ENCODE results near the gene DPH7.
A peak's percentile ranks its signal among the peaks of the same experiment; 100 is the strongest.
"Not testable (repeated sequence)": the region's sequence is repeated elsewhere in the genome, so short reads cannot be mapped to it uniquely, and the experiment has no call there.

The DPH7 gene

GRCh38 chr9:137606005-137606621 is 27.4 kb upstream of the DPH7 start:
- DNase-seq (ENCODE audit: low read depth) = no peak

DNA sequence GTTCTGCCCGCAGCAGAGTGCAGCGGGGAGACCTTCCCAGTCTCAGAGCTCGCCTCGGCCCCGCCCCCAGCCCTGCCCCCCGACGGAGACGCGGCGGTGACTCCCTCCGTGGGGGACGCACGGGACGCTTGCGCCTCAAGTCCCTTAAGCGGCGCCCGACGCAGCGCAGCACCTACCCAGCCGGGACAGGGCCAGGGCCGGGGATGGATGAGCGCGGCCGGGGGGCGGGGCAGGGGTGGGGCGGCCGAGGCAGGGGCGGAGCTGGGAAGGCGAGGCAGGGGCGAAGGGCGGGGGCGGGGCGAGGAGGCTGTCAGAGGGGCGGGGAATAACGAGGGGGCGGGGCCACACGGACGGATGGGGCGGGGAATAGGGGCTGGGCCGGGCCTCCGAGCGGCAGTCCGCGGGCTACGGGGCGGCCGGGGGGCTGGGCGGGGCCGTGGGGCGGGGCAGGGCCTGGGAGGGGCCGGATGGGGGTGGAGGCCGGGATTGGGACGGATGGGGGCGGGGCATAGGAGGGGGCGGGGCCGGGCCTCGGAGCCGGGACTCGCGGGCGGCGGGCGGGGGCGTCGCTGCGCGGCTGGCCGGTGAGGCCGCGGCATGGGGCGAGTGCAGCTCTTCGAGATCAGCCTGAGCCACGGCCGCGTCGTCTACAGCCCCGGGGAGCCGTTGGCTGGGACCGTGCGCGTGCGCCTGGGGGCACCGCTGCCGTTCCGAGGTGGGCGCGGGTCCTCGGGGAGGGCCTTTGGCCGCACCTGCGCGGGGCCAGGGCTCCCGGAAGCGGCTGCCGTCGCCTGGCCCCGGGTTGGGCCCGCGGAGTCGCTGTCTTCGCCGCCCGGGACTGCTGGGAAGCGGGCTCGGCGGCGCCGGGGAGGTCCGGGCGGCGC is 26.6 kb upstream of the DPH7 start, which contains the start of gene ARRDC1:
Gene ARRDC1, plus strand, starts transcription at position 566 of the 884 bp plus-strand sequence. Its CDS starts 32 bp downstream, at position 598.
- peak; percentile 89 for DNase-seq (ENCODE audit: low read depth)

DNA sequence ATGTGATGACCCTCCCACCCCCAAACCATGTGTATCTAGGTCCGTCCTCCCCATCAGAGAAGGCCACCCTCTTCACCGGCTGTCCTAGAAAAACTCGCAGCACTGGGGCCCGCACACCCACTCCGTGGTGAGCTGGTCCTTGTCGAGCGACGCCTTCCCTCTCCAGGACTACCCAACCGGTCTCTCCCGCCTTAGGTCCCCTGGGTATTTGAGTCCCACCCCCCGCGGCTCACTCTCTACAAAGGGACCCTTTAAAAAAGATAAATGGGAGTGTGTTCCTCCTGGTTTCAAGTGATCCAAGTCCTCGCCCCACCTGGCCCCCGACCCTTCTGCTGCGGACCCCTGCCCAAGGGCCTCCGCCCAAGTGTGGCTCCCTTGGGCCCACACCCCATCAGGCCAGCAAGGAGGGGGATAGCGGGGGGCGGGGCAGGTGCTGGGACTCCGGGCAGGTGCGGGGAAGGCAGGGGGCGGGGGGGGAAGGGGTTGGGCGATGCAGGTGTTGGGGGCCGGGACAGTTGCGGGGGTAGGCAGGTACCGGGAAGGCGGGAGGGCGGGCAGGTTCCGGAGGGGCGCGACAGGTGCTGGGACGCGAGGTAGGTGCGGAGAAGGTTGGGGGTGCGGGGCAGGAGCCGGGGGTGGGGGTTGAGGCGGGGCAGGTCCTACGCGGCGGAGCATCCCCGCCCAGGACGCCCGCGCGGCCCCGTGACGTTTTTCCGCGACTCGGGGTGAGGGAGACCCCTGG is 25.8 kb upstream of the DPH7 start:
- DNase-seq (ENCODE audit: low read depth) = no peak

DNA sequence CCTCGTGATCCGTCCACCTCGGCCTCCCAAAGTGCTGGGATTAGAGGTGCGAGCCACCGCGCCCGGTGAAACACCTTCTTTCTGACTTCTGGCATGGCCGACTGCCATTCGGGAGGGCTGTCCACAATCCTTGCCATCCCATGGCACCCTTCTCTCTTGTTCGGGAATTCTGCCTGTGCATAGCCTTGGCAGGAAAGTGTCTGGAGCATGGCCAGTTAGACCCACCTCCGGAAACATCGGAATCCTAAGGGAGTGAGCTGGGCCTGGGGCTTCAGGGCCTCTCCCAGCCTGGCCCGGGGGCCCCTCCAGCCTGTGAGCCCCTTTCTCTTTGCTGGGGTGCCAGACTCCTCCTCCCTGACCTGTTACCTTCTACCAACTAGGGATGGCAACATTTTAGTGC is 25.2 kb upstream of the DPH7 start:
- no peak for DNase-seq (ENCODE audit: low read depth)

DNA sequence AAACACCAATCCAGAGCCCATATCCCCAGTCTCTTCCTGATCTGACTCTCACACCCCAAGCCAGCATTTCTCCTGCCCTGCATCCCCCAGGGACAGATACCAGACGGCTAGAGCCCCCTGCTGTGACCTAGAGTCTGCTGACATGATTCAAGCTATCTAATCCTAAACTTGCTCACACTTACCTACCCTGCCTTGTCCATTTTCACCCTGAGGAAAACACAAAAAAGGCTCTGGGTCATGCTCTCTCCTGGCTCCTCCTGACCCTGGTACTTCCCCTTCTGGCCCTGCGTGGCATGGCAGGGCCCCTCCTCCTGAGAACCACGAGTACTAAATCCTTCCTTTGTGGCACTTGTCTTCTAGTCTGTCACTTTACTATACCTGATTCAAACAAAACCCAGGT is 23.9 kb upstream of the DPH7 start:
- no peak for DNase-seq (ENCODE audit: low read depth)

GRCh38 chr9:137598943-137599342 is 20.2 kb upstream of the DPH7 start:
- DNase-seq (ENCODE audit: low read depth) = no peak

- DNase-seq (ENCODE audit: low read depth) = not testable (repeated sequence)
These were observed 17.9 kb upstream of the DPH7 start for GRCh38 chr9:137596577-137596976.

DNA sequence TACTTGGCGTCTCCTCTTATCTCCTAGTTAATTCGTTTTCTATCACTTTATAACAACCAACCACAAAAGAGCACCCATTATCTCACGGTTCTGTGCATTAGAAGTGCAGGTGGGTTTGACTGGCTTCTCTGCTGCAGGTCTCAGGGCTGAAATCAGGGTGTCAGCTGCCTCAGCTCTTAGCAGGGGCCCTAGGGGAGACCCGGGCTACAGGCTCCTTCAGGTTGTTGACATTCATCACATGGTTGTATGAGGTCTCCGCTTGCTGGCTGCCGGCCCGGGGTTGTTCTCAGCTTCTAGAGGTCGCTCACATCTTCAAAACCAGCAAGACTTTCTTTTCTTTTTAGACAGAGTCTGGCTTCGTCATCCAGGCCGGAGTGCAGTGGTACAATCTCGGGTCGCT is 14.5 kb upstream of the DPH7 start:
- no peak for DNase-seq (ENCODE audit: low read depth)

DNA sequence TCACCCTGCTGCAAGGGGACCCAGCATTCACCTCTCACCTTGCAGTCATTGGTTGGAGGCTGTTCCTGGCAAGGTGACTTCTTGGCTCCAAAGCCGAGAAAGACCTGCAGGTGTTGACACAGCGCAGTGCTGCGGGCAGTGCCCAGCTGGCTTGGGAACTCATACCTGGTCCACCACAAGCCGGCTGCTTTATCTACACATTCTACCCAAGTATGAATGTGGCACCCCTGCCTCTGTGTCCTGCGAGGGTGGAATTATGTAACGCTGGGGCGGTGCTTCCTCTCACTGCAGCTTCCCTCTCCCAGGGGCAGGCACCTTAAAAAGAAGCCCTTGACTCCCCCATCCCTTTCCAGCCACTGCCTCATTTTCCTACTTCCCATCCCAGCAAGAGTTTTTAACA is 14.0 kb upstream of the DPH7 start:
- no peak for DNase-seq (ENCODE audit: low read depth)

- peak; percentile 85 for DNase-seq (ENCODE audit: low read depth)
These were observed 12.0 kb upstream of the DPH7 start, which contains the start of gene ZMYND19 for GRCh38 chr9:137590469-137591383. TSS of gene ZMYND19 (minus strand) at chr9:137590512. CDS start at chr9:137590263, 249 bp downstream.

DNA sequence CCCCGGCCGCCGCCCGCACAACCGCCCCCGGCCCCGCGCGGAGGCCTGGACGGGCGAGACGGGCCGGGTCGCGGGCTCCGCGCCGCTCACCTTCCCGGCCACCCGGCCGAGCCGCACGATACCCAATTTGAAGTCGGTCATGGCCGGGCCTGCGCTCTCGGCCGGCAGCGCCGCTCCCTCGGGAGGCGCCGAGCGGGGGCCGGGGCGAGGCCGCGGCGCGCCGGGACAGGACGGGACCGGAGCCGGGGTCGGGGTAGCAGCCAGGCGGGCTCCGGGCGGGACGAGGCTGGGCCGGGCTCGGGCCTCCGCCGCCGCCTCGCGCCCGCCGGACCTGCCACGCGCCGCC is 11.4 kb upstream of the DPH7 start:
- no peak for DNase-seq (ENCODE audit: low read depth)

GRCh38 chr9:137589441-137590122 is 10.9 kb upstream of the DPH7 start:
- no peak for DNase-seq (ENCODE audit: low read depth)

GRCh38 chr9:137588891-137589290 is 10.2 kb upstream of the DPH7 start:
- DNase-seq (ENCODE audit: low read depth) = no peak

GRCh38 chr9:137588311-137588710 is 9.6 kb upstream of the DPH7 start:
- no peak for DNase-seq (ENCODE audit: low read depth)

- DNase-seq (ENCODE audit: low read depth) = no peak
These were observed 8.1 kb upstream of the DPH7 start for GRCh38 chr9:137586854-137587253.

DNA sequence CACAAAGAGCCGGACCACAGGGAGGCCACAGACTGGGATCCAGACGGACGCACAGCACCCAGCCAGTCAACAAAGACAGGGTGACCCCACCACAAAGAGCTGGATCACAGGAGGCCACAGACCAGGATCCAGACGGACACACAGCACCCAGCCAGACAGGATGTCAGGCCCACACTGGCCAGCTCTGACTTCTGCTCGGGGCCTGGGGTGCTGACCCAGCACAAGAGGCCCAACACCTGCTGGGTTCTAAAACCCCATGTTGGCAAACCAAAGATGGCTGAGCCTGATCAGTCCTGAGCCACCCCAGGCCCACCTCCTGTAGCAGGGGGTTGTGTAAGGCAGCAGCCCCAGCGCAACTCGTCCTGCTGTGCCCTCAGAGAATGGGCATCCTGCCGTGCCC is 5.2 kb upstream of the DPH7 start:
- DNase-seq (ENCODE audit: low read depth) = no peak

GRCh38 chr9:137583347-137583746 is 4.6 kb upstream of the DPH7 start:
- no peak for DNase-seq (ENCODE audit: low read depth)

- DNase-seq (ENCODE audit: low read depth) = no peak
These were observed 3.6 kb upstream of the DPH7 start for GRCh38 chr9:137582286-137582860.

DNA sequence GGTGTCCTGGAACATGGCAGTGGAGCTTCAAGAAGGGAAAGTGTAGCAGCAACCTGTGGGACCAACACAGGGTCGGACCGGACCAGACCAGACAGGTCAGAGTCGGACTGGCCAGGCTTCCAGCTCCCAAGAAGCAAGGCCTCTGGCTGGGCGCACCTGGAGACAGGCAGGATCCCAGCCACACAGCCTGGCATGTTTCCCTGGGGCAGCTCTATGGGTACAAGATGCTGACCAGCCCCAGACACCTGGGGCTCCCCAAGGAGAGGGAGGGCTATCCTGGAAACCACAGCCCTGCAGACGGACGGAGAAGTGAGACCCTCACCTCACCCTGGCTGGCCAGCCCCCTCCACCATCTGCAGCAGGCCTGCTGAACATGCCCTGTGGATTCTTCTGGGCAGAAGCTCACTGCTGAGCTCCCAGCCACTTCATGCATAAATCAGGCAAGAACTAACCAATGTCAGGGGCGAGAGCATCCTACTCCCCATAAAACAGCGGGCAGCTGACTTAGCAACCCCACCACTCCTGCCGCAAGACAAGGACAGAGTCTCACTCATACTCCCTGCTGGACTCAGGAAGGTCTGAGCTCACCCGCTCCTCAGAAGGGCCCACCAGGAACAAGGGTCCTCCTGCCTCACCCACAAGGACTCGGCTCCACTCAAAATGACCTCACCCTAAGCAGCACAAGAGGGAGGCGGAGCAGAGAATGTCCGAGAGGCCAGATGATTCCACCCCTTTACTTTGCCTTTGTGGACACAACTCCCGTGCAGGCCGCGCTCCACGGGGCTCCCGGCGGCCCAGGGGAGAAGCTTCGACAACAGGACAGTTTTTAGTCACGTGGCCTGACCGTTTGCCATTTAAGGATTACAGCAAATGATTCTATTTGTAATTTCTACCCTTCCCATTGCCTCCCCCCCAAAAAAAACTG is 2.9 kb upstream of the DPH7 start:
- no peak for DNase-seq (ENCODE audit: low read depth)

GRCh38 chr9:137580954-137581322 is 2.2 kb upstream of the DPH7 start:
- no peak for DNase-seq (ENCODE audit: low read depth)

All from stimulated activated CD8-positive, alpha-beta memory T cell treated with anti-CD3 and anti-CD28 coated beads, Interleukin-12 subunit alpha, Interleukin-12 subunit beta, amount 100 ng/mL, for 4 hours (primary cell).